ENCODE data around the gene KCNJ6. TPM values are rescaled to one million over a fixed set of nuclear protein-coding genes. Genes with fewer than 3 reads are reported as not detected.

KCNJ6 gene
- total RNA-seq, 2 donors from 2014 or later, result not detected

GRCh38 chr21:37630872-37631271 is 285.4 kb downstream of the KCNJ6 start:
- Histone ChIP-seq H3K27ac (no peak overlapping the region), H3K9me3 (no peaks in the 10 kb centered on the region), H3K27me3 (no peaks in the 10 kb centered on the region), H3K4me3 (no peak overlapping the region), H3K36me3 (no peaks in the 10 kb centered on the region), H3K4me1 (no peaks in the 10 kb centered on the region)
- no peak for DNase-seq (ENCODE audit: low spot score)
- no peak for TF ChIP-seq CTCF (IDR thresholded peaks at IDR 0.05)

- H3K36me3 ChIP-seq, result no peaks in the 10 kb centered on the region
- peaks cover 0 to 5% of the 10 kb centered on the region in 2 donors for H3K4me1 ChIP-seq
- H3K4me3 ChIP-seq, result no peak overlapping the region
- H3K27me3 ChIP-seq, result no peaks in the 10 kb centered on the region
- no peak overlapping the region for H3K27ac ChIP-seq
- no peak for DNase-seq (ENCODE audit: low spot score)
- no peak for TF ChIP-seq CTCF (IDR thresholded peaks at IDR 0.05)
- H3K9me3 ChIP-seq, result no peaks in the 10 kb centered on the region
Observed at GRCh38 chr21:37628362-37628761, 287.9 kb downstream of the KCNJ6 start.

DNA sequence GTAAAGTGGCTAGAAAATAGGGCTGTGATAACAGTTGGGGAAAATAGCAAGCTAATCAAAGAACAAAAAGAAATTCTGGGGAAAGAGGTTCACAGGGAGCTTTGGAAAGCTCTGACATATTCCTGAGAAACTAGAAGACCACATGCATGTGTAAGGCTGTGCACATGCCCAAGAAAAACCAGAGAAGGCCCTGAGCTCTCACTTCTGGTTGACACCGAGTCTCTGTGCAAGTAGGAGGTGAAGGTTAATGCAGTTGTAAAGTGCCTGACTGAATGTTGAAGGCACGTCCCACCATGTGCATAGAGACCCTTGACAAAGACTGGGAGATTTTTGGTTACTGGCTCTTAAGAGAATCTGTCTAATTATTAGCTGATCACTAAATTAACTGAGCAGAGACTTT is 288.7 kb downstream of the KCNJ6 start:
- no peak overlapping the region for H3K4me3 ChIP-seq
- peaks cover 0 to 13% of the 10 kb centered on the region in 2 donors for H3K4me1 ChIP-seq
- no peaks in the 10 kb centered on the region for H3K9me3 ChIP-seq
- DNase-seq (ENCODE audit: low spot score), result no peak
- H3K36me3 ChIP-seq, result no peaks in the 10 kb centered on the region
- no peak overlapping the region for H3K27ac ChIP-seq
- no peaks in the 10 kb centered on the region for H3K27me3 ChIP-seq
- no peak for TF ChIP-seq CTCF (IDR thresholded peaks at IDR 0.05)

DNA sequence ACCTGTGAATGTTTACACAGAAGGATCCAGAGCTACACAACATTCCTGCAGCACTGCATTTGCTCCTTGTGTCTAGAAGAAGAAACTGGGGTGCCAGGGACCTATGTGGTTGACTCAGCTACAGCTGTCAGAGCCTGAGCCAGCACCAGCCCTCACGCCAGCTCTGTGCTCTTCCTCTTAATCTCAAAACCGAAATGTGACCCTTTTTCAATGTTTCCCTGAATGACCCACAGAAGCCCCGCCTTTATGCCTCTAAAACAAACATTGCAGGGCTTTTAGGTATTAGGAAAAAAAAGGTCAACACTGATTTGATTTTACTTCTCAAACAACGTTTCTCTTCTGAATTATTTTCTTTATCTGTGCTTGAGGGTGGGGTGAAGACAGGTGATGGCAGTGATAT is 289.2 kb downstream of the KCNJ6 start:
- TF ChIP-seq CTCF (IDR thresholded peaks at IDR 0.05), result no peak
- peaks cover 0 to 14% of the 10 kb centered on the region in 2 donors for H3K4me1 ChIP-seq
- no peaks in the 10 kb centered on the region for H3K9me3 ChIP-seq
- no peak overlapping the region for H3K4me3 ChIP-seq
- H3K36me3 ChIP-seq, result no peaks in the 10 kb centered on the region
- no peak for DNase-seq (ENCODE audit: low spot score)
- no peaks in the 10 kb centered on the region for H3K27me3 ChIP-seq
- H3K27ac ChIP-seq, result no peak overlapping the region

DNA sequence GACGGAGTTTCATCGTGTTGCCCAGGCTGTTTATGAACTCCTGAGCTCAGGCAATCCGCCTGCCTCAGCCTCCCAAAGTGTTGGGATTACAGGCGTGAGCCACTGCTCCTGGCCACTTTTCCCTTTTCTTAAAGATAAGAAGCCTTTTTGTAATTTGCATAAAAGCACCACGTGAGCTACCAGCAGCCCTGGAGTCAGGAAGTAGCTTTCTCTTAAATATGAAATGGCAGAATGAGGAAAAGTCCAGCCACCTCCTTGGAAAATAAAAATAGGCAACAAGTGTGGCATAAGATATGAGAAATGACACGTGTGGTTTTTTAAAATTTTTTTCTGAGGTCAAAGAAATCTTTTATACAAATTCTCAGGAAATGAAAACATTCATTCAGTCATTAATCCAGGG is 289.9 kb downstream of the KCNJ6 start:
- Histone ChIP-seq H3K27me3 (no peaks in the 10 kb centered on the region), H3K4me1 (peaks cover 0 to 14% of the 10 kb centered on the region in 2 donors), H3K36me3 (no peaks in the 10 kb centered on the region), H3K27ac (no peak overlapping the region), H3K9me3 (no peaks in the 10 kb centered on the region), H3K4me3 (no peak overlapping the region)
- TF ChIP-seq CTCF (IDR thresholded peaks at IDR 0.05), result no peak
- no peak for DNase-seq (ENCODE audit: low spot score)

GRCh38 chr21:37623689-37624088 is 292.6 kb downstream of the KCNJ6 start:
- Histone ChIP-seq H3K9me3 (no peaks in the 10 kb centered on the region), H3K4me3 (no peak overlapping the region), H3K36me3 (no peaks in the 10 kb centered on the region), H3K27me3 (no peaks in the 10 kb centered on the region), H3K27ac (no peak overlapping the region), H3K4me1 (peaks cover 0 to 21% of the 10 kb centered on the region in 2 donors)
- DNase-seq (ENCODE audit: low spot score), result no peak
- no peak for TF ChIP-seq CTCF (IDR thresholded peaks at IDR 0.05)

Data from right atrium auricular region (tissue), 2 donors.